NCI-H1436 (cell line): ENCODE results near the gene C19orf12.
"Not testable (repeated sequence)": the region's sequence is repeated elsewhere in the genome, so short reads cannot be mapped to it uniquely, and the experiment has no call there.

Experiments
- DNase-seq: peaks from one replicate; lab custom pipeline; 2025; lab: John Stamatoyannopoulos, UW

C19orf12 gene

GRCh38 chr19:29731331-29731850 is 16.3 kb upstream of the C19orf12 start:
- no peak for DNase-seq

- no peak for DNase-seq
These were observed 12.8 kb upstream of the C19orf12 start for GRCh38 chr19:29727906-29728305.

GRCh38 chr19:29724746-29725145 is 9.7 kb upstream of the C19orf12 start:
- DNase-seq, result no peak

- peak; percentile 48 for DNase-seq
These were observed 9.1 kb upstream of the C19orf12 start for GRCh38 chr19:29724102-29724641.

GRCh38 chr19:29717051-29717450 is 2.0 kb upstream of the C19orf12 start:
- no peak for DNase-seq

GRCh38 chr19:29715701-29716581 is 880 bp upstream of the C19orf12 start:
- no peak for DNase-seq

- DNase-seq, result no peak
These were observed 599 bp downstream of the C19orf12 start for GRCh38 chr19:29714371-29714952.

GRCh38 chr19:29712744-29713516 is 2.1 kb downstream of the C19orf12 start:
- DNase-seq, result no peak

GRCh38 chr19:29711584-29712132 is 3.4 kb downstream of the C19orf12 start:
- DNase-seq, result no peak

GRCh38 chr19:29709440-29709798 is 5.6 kb downstream of the C19orf12 start:
- not testable (repeated sequence) for DNase-seq

- no peak for DNase-seq
These were observed 6.3 kb downstream of the C19orf12 start for GRCh38 chr19:29708554-29709439.

GRCh38 chr19:29706635-29707034 is 8.4 kb downstream of the C19orf12 start:
- no peak for DNase-seq

GRCh38 chr19:29705706-29706105 is 9.4 kb downstream of the C19orf12 start:
- no peak for DNase-seq

- no peak for DNase-seq
These were observed 10.2 kb downstream of the C19orf12 start for GRCh38 chr19:29704562-29705558.

GRCh38 chr19:29702963-29703320 is 12.1 kb downstream of the C19orf12 start:
- no peak for DNase-seq

- DNase-seq, result no peak
These were observed 12.7 kb downstream of the C19orf12 start for GRCh38 chr19:29702161-29702962.

- no peak for DNase-seq
These were observed 14.6 kb downstream of the C19orf12 start for GRCh38 chr19:29700498-29700897.

- DNase-seq, result no peak
These were observed 15.2 kb downstream of the C19orf12 start for GRCh38 chr19:29699861-29700260.
